Bronchial epithelial cell (primary cell): ENCODE data around the gene PTPRN2. TPM values are rescaled to one million over a fixed set of nuclear protein-coding genes. Genes with fewer than 3 reads are reported as not detected.

Source experiments
- DNase-seq: peaks from one replicate; pipeline ENCODE4 v3.0.0-alpha.2; 2010; ENCODE audit warnings: low read depth
- FAIRE-seq: peaks from 2 replicates; lab custom pipeline; 2011; peaks lifted over from hg19 to GRCh38; lab: Jason Lieb, UNC
- H3K27me3 ChIP-seq: 2 replicates; pipeline ENCODE4 v1.5.1; 2011; ENCODE audit warnings: low read length; ENCODE audit not compliant: control insufficient read depth, insufficient read depth
- H3K36me3 ChIP-seq: 2 replicates; pipeline ENCODE4 v1.5.1; 2011; ENCODE audit warnings: low read length; ENCODE audit not compliant: control insufficient read depth, insufficient read depth
- H3K4me3 ChIP-seq: 2 replicates; pipeline ENCODE4 v1.5.1; 2011; ENCODE audit warnings: mild to moderate bottlenecking, low read depth, low read length, control low read depth
- total RNA-seq: library from RNA; depleted of rRNA; stranded (reverse); fragments of >200 nt; gene quantifications from 2 replicates; pipeline ENCODE4 v1.2.1, GENCODE V29; 2014
- TF ChIP-seq, protein P1 (sequence below): IDR thresholded peaks from 2 replicates; pipeline ENCODE4 v1.5.1; 2011; ENCODE audit warnings: mild to moderate bottlenecking, moderate library complexity, low read length, control low read depth, inconsistent platforms; ENCODE audit not compliant: insufficient read depth, severe bottlenecking

Gene PTPRN2
- total RNA-seq, 1 donor from 2014 or later = 1.1 TPM

DNA sequence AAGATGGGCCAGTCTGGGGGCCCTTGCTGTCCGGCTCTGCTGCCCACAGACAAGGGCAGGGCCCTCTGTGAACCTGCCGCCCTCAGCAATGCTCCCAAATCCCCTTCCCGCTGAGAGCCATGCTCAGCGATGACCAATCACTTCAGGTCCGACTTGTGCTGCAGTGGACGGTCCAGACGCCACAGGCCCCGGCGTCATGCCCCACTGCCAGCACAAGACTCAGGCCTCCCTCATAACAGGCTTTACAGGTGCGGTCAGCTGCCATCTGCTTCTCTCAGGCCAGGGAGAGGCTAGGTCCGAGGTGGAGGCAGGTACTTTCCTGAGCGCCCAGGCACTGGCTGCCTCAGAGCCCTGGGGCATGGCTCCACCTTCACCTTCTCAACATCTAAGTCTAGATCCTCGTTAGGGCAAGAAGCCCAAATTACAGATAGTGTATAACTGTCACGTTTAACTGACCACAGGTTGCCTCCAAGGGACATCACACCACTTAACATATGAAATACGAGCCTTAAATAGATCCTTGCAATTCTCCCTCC is 393.2 kb downstream of the PTPRN2 start:
- DNase-seq = no peak
- no peak for FAIRE-seq
- H3K27me3 ChIP-seq = no peaks in the 10 kb centered on the region
- TF ChIP-seq, protein P1, sequence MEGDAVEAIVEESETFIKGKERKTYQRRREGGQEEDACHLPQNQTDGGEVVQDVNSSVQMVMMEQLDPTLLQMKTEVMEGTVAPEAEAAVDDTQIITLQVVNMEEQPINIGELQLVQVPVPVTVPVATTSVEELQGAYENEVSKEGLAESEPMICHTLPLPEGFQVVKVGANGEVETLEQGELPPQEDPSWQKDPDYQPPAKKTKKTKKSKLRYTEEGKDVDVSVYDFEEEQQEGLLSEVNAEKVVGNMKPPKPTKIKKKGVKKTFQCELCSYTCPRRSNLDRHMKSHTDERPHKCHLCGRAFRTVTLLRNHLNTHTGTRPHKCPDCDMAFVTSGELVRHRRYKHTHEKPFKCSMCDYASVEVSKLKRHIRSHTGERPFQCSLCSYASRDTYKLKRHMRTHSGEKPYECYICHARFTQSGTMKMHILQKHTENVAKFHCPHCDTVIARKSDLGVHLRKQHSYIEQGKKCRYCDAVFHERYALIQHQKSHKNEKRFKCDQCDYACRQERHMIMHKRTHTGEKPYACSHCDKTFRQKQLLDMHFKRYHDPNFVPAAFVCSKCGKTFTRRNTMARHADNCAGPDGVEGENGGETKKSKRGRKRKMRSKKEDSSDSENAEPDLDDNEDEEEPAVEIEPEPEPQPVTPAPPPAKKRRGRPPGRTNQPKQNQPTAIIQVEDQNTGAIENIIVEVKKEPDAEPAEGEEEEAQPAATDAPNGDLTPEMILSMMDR = no peak
- no peaks in the 10 kb centered on the region for H3K36me3 ChIP-seq
- no peak overlapping the region for H3K4me3 ChIP-seq

DNA sequence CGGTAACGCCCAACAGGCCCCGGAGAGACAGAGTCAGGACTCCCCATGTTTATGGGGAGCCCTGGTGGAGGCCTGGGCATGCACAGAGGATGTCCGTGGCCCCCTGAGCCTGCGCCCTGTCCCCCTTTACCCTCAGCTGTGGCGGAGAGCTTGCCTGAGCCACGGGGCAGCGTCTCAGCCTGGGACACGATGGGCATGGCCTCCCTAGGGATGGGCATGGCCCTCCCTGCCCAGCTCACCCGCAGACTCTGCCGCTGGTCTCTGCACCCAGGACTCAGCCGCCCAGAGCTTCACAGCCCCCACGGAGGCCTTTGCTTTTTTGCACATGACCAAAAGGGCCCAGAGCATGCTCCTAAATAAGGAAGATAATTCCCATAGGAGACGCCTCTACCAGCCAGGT is 394.2 kb downstream of the PTPRN2 start:
- Histone ChIP-seq H3K36me3 (no peaks in the 10 kb centered on the region), H3K27me3 (no peaks in the 10 kb centered on the region), H3K4me3 (no peak overlapping the region)
- no peak for DNase-seq
- TF ChIP-seq, protein P1 = no peak
- no peak for FAIRE-seq

DNA sequence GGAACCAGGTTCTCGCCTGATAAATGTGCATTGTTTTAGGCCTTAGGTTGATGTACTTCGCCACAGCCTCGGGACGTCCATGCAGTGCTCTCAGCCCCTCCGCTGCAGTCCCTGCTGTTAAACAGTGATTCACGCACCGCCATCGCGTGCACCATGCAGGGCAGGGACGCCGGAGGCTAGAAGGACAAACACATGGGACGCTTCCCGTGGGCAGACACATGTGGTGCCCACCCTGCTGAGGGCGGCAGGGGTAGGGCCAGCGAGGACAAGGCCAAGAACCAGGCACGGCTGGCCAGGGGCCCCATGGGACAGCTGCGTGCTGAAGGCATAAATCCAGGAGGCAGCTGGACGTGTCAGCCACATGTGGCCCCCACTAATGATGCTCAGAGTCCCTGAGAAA is 394.7 kb downstream of the PTPRN2 start:
- Histone ChIP-seq H3K36me3 (no peaks in the 10 kb centered on the region), H3K27me3 (no peaks in the 10 kb centered on the region), H3K4me3 (no peak overlapping the region)
- DNase-seq (no peak), FAIRE-seq (no peak)
- TF ChIP-seq, protein P1 = no peak

DNA sequence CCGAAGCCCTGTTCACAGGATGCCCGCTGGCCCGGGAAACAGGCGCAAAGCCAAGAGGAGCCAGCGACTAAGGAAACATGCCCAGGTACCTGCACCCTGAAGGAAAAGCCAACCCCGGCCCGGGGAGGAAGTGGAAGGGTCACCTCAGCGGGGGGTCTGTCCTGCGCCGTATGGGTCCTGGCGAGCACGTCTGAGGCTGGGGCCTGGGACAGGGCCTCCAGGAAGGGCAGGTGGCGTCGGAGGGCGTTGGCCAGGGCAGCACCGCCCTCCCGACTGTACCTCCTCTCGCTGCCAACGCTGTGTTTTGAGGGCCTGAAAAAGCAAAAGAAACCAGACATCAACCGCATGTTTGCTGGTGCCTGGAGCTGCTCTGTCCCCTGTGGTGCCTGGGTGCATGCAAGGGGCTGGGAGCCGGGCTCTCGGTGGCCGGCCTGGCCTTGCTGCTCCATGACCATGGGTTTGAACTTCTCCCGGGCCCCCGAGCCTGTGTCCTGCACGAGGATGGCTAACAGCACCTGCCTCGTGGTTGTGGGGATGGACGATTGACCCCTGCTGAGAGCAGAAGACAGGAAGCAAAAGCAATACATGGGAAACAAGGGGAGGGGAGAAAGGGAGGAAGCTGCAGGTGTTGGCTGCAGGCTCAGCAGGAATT is 395.3 kb downstream of the PTPRN2 start:
- H3K36me3 ChIP-seq = no peaks in the 10 kb centered on the region
- TF ChIP-seq, protein P1 = no peak

DNA sequence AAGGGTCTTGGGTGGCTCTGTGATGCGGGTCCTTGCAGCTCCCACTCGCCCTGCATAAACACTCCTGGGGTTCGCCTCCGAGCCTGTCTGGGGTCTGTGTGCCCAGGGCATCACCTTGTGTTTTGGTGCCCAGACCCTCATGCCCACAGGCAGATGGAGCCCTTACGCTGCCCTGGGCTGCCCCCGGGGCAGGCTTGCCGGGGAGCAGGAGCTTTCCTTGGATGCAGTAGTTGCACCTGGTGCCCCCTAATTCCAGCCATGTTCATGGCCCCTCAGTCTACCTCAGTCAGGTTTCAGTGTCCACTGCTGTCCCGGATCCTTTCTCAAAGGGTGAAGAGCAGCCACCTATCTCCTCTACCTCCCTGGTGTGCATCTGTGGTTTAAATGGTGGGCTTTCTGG is 396.0 kb downstream of the PTPRN2 start:
- Histone ChIP-seq H3K4me3 (no peak overlapping the region), H3K36me3 (no peaks in the 10 kb centered on the region), H3K27me3 (no peaks in the 10 kb centered on the region)
- TF ChIP-seq, protein P1 = no peak
- no peak for DNase-seq
- no peak for FAIRE-seq

More for the DNA sequence above, 395.3 kb downstream of the PTPRN2 start:
- FAIRE-seq = no peak
- no peak for DNase-seq
- Histone ChIP-seq H3K4me3 (no peak overlapping the region), H3K27me3 (no peaks in the 10 kb centered on the region)
